ENCODE measurements around the gene CADM1.

CADM1 gene

GRCh38 chr11:115515647-115516395, 11.6 kb upstream of the CADM1 start:
- H3K27ac ChIP-seq (ENCODE audit: low read depth, low read length), result no peak overlapping the region
- H3K9me3 ChIP-seq (ENCODE audit: control insufficient read depth, insufficient read depth, low read length), result no peaks in the 10 kb centered on the region
- H3K36me3 ChIP-seq (ENCODE audit: control insufficient read depth, insufficient read depth, low read length), result no peaks in the 10 kb centered on the region
- H3K4me1 ChIP-seq (ENCODE audit: control insufficient read depth, insufficient read depth, low read length), result 0 out of 2 replicates have a peak, but pooled peaks cover 7% of the 10 kb centered on the region
- no peaks in the 10 kb centered on the region for H3K27me3 ChIP-seq (ENCODE audit: control insufficient read depth, insufficient read depth, low read length)
- H3K4me3 ChIP-seq (ENCODE audit: low read depth, low read length), result no peak overlapping the region
- H3K9ac ChIP-seq (ENCODE audit: low read depth, low read length), result no peak overlapping the region

GRCh38 chr11:115506954-115507675, 2.9 kb upstream of the CADM1 start:
- Histone ChIP-seq H3K36me3 (ENCODE audit: control insufficient read depth, insufficient read depth, low read length) (no peaks in the 10 kb centered on the region), H3K4me1 (ENCODE audit: control insufficient read depth, insufficient read depth, low read length) (0 out of 2 replicates have a peak, but pooled peaks cover 6% of the 10 kb centered on the region), H3K27ac (ENCODE audit: low read depth, low read length) (no peak overlapping the region), H3K9me3 (ENCODE audit: control insufficient read depth, insufficient read depth, low read length) (no peaks in the 10 kb centered on the region), H3K9ac (ENCODE audit: low read depth, low read length) (no peak overlapping the region), H3K4me3 (ENCODE audit: low read depth, low read length) (no peak overlapping the region), H3K27me3 (ENCODE audit: control insufficient read depth, insufficient read depth, low read length) (peaks cover 35% of the 10 kb centered on the region)

- Histone ChIP-seq H3K27ac (ENCODE audit: low read depth, low read length) (no peak overlapping the region), H3K9ac (ENCODE audit: low read depth, low read length) (peak overlapping the region; percentile 62; the same call in 1 of the 2 replicates), H3K36me3 (ENCODE audit: control insufficient read depth, insufficient read depth, low read length) (no peaks in the 10 kb centered on the region), H3K27me3 (ENCODE audit: control insufficient read depth, insufficient read depth, low read length) (peaks cover 54% of the 10 kb centered on the region), H3K4me3 (ENCODE audit: low read depth, low read length) (peak overlapping the region; percentile 82), H3K4me1 (ENCODE audit: control insufficient read depth, insufficient read depth, low read length) (peaks cover 23% of the 10 kb centered on the region), H3K9me3 (ENCODE audit: control insufficient read depth, insufficient read depth, low read length) (no peaks in the 10 kb centered on the region)
Measured at GRCh38 chr11:115505175-115505574, 960 bp upstream of the CADM1 start.

- H3K27ac ChIP-seq (ENCODE audit: low read depth, low read length), result no peak overlapping the region
- H3K27me3 ChIP-seq (ENCODE audit: control insufficient read depth, insufficient read depth, low read length), result peaks cover 66% of the 10 kb centered on the region
- H3K4me1 ChIP-seq (ENCODE audit: control insufficient read depth, insufficient read depth, low read length), result peaks cover 23% of the 10 kb centered on the region
- H3K36me3 ChIP-seq (ENCODE audit: control insufficient read depth, insufficient read depth, low read length), result no peaks in the 10 kb centered on the region
- no peak overlapping the region; the same call in 1 of the 2 replicates for H3K9ac ChIP-seq (ENCODE audit: low read depth, low read length)
- no peaks in the 10 kb centered on the region for H3K9me3 ChIP-seq (ENCODE audit: control insufficient read depth, insufficient read depth, low read length)
- H3K4me3 ChIP-seq (ENCODE audit: low read depth, low read length), result peak overlapping the region; percentile 85
Measured at GRCh38 chr11:115503886-115504275, 334 bp downstream of the CADM1 start.

GRCh38 chr11:115503083-115503885, 931 bp downstream of the CADM1 start:
- Histone ChIP-seq H3K27me3 (ENCODE audit: control insufficient read depth, insufficient read depth, low read length) (peaks cover 69% of the 10 kb centered on the region), H3K36me3 (ENCODE audit: control insufficient read depth, insufficient read depth, low read length) (no peaks in the 10 kb centered on the region), H3K9me3 (ENCODE audit: control insufficient read depth, insufficient read depth, low read length) (no peaks in the 10 kb centered on the region), H3K9ac (ENCODE audit: low read depth, low read length) (no peak overlapping the region), H3K27ac (ENCODE audit: low read depth, low read length) (no peak overlapping the region), H3K4me3 (ENCODE audit: low read depth, low read length) (peak overlapping the region; percentile 85), H3K4me1 (ENCODE audit: control insufficient read depth, insufficient read depth, low read length) (peaks cover 29% of the 10 kb centered on the region)

GRCh38 chr11:115502636-115503082, 1.6 kb downstream of the CADM1 start:
- Histone ChIP-seq H3K27me3 (ENCODE audit: control insufficient read depth, insufficient read depth, low read length) (peaks cover 68% of the 10 kb centered on the region), H3K9ac (ENCODE audit: low read depth, low read length) (no peak overlapping the region)

GRCh38 chr11:115501893-115502589, 2.2 kb downstream of the CADM1 start:
- Histone ChIP-seq H3K4me3 (ENCODE audit: low read depth, low read length) (peak overlapping the region; percentile 85), H3K9ac (ENCODE audit: low read depth, low read length) (no peak overlapping the region), H3K9me3 (ENCODE audit: control insufficient read depth, insufficient read depth, low read length) (no peaks in the 10 kb centered on the region), H3K4me1 (ENCODE audit: control insufficient read depth, insufficient read depth, low read length) (peaks cover 41% of the 10 kb centered on the region), H3K27ac (ENCODE audit: low read depth, low read length) (no peak overlapping the region), H3K27me3 (ENCODE audit: control insufficient read depth, insufficient read depth, low read length) (peaks cover 68% of the 10 kb centered on the region), H3K36me3 (ENCODE audit: control insufficient read depth, insufficient read depth, low read length) (no peaks in the 10 kb centered on the region)

More at GRCh38 chr11:115502636-115503082, 1.6 kb downstream of the CADM1 start:
- Histone ChIP-seq H3K4me1 (ENCODE audit: control insufficient read depth, insufficient read depth, low read length) (peaks cover 35% of the 10 kb centered on the region), H3K9me3 (ENCODE audit: control insufficient read depth, insufficient read depth, low read length) (no peaks in the 10 kb centered on the region), H3K4me3 (ENCODE audit: low read depth, low read length) (peak overlapping the region; percentile 85), H3K27ac (ENCODE audit: low read depth, low read length) (no peak overlapping the region), H3K36me3 (ENCODE audit: control insufficient read depth, insufficient read depth, low read length) (no peaks in the 10 kb centered on the region)

- H3K9me3 ChIP-seq (ENCODE audit: control insufficient read depth, insufficient read depth, low read length), result no peaks in the 10 kb centered on the region
- H3K4me1 ChIP-seq (ENCODE audit: control insufficient read depth, insufficient read depth, low read length), result peaks cover 41% of the 10 kb centered on the region
- peaks cover 64% of the 10 kb centered on the region for H3K27me3 ChIP-seq (ENCODE audit: control insufficient read depth, insufficient read depth, low read length)
- no peaks in the 10 kb centered on the region for H3K36me3 ChIP-seq (ENCODE audit: control insufficient read depth, insufficient read depth, low read length)
- H3K9ac ChIP-seq (ENCODE audit: low read depth, low read length), result no peak overlapping the region
- peak overlapping the region; percentile 85; the same call in 1 of the 2 replicates for H3K4me3 ChIP-seq (ENCODE audit: low read depth, low read length)
- no peak overlapping the region for H3K27ac ChIP-seq (ENCODE audit: low read depth, low read length)
Measured at GRCh38 chr11:115501502-115501892, 2.7 kb downstream of the CADM1 start.

- H3K4me1 ChIP-seq (ENCODE audit: control insufficient read depth, insufficient read depth, low read length), result peaks cover 39% of the 10 kb centered on the region
Measured at GRCh38 chr11:115500547-115501501, 3.4 kb downstream of the CADM1 start.

More at GRCh38 chr11:115500547-115501501, 3.4 kb downstream of the CADM1 start:
- Histone ChIP-seq H3K9me3 (ENCODE audit: control insufficient read depth, insufficient read depth, low read length) (no peaks in the 10 kb centered on the region), H3K27me3 (ENCODE audit: control insufficient read depth, insufficient read depth, low read length) (peaks cover 59% of the 10 kb centered on the region), H3K27ac (ENCODE audit: low read depth, low read length) (no peak overlapping the region), H3K9ac (ENCODE audit: low read depth, low read length) (no peak overlapping the region), H3K36me3 (ENCODE audit: control insufficient read depth, insufficient read depth, low read length) (no peaks in the 10 kb centered on the region), H3K4me3 (ENCODE audit: low read depth, low read length) (peak overlapping the region; percentile 85; the same call in 1 of the 2 replicates)
